Ishikawa (cell line): ENCODE results near the gene LRRC58.

Experiments used
- CEBPB ChIP-seq: IDR thresholded peaks from 2 replicates; pipeline ENCODE4 v1.6.1; 2012
- CREB1 ChIP-seq: IDR thresholded peaks from 2 replicates; pipeline ENCODE4 v1.6.1; 2012; ENCODE audit warnings: low read depth
- EP300 ChIP-seq: IDR thresholded peaks from 2 replicates; pipeline ENCODE4 v1.6.1; 2012; ENCODE audit warnings: borderline replicate concordance
- MAX ChIP-seq: IDR thresholded peaks from 2 replicates; pipeline ENCODE4 v1.6.1; 2012
- RAD21 ChIP-seq: IDR thresholded peaks from 2 replicates; pipeline ENCODE4 v1.6.1; 2012; ENCODE audit warnings: low read depth
- REST ChIP-seq: IDR thresholded peaks from 2 replicates; pipeline ENCODE4 v1.6.1; 2012; ENCODE audit warnings: low read depth, mild to moderate bottlenecking
- TAF1 ChIP-seq: IDR thresholded peaks from 2 replicates; pipeline ENCODE4 v1.6.1; 2012; ENCODE audit warnings: low read depth, mild to moderate bottlenecking
- TCF12 ChIP-seq: IDR thresholded peaks from 2 replicates; pipeline ENCODE4 v1.6.1; 2012; ENCODE audit warnings: low read depth
- TEAD4 ChIP-seq: IDR thresholded peaks from 2 replicates; pipeline ENCODE4 v1.6.1; 2012
- YY1 ChIP-seq: IDR thresholded peaks from 2 replicates; pipeline ENCODE4 v1.6.1; 2012; ENCODE audit warnings: low read depth
- ZBTB7A ChIP-seq: IDR thresholded peaks from 2 replicates; pipeline ENCODE4 v1.6.1; 2012; ENCODE audit warnings: low read depth

- TF ChIP-seq REST (no peak), TCF12 (no peak), MAX (no peak), RAD21 (no peak), TEAD4 (no peak), EP300 (no peak), CEBPB (no peak), ZBTB7A (no peak), CREB1 (no peak), TAF1 (no peak), YY1 (no peak)
Observed at GRCh38 chr3:120348065-120348990, 826 bp downstream of the LRRC58 start.
